Lung (tissue), 12 donors: Measurements from ENCODE around the gene HOTAIR. TPM values are rescaled to one million over a fixed set of nuclear protein-coding genes. Genes with fewer than 3 reads are reported as not detected.

ENCODE experiments used
- ATAC-seq: fragments of 200-7000 bp; cut with Tn5 transposase; one replicate; pipeline ENCODE4 v1.9.1; 2020; ENCODE audit warnings: moderate number of reproducible peaks; ENCODE audit not compliant: insufficient read depth, low FRiP score
- DNase-seq, 3 donors: peaks; one replicate each; pipeline ENCODE4 v3.0.0-alpha.2; 2013 to 2017
- H3K27ac ChIP-seq, 2 donors: one replicate each; pipeline ENCODE4 v1.5.1; 2013; ENCODE audit warnings: mild to moderate bottlenecking in 2 of 2, moderate library complexity in 2 of 2, control low read depth in 1 of 2, inconsistent platforms in 1 of 2, low read depth in 1 of 2, low read length in 1 of 2
- H3K27me3 ChIP-seq, 3 donors: one replicate each; pipeline ENCODE4 v1.5.1; 2013; ENCODE audit warnings: low read length in 2 of 3; ENCODE audit not compliant: control insufficient read depth in 3 of 3, insufficient read depth in 3 of 3
- H3K36me3 ChIP-seq, 4 donors: one replicate each; pipeline ENCODE4 v1.5.1; 2013; ENCODE audit warnings: low read length in 4 of 4, mild to moderate bottlenecking in 1 of 4, moderate library complexity in 1 of 4; ENCODE audit not compliant: control insufficient read depth in 4 of 4, insufficient read depth in 4 of 4
- H3K4me1 ChIP-seq, 5 donors: one replicate each; pipeline ENCODE4 v1.5.1; 2013; ENCODE audit warnings: low read length in 5 of 5, mild to moderate bottlenecking in 2 of 5, moderate library complexity in 1 of 5; ENCODE audit not compliant: control insufficient read depth in 5 of 5, insufficient read depth in 5 of 5
- H3K4me3 ChIP-seq: one replicate; pipeline ENCODE4 v1.5.1; 2013; ENCODE audit warnings: mild to moderate bottlenecking, control low read depth, moderate library complexity
- H3K9ac ChIP-seq, 2 donors: one replicate each; pipeline ENCODE4 v1.5.1; 2013; ENCODE audit warnings: low read length in 2 of 2, control low read depth in 1 of 2; ENCODE audit not compliant: insufficient read depth in 1 of 2
- H3K9me3 ChIP-seq, 4 donors: one replicate each; pipeline ENCODE4 v1.5.1; 2013; ENCODE audit warnings: low read length in 3 of 4, mild to moderate bottlenecking in 1 of 4, moderate library complexity in 1 of 4; ENCODE audit not compliant: control insufficient read depth in 4 of 4, insufficient read depth in 3 of 4
- CTCF ChIP-seq: IDR thresholded peaks from 2 replicates; pipeline ENCODE4 v1.5.1; 2012; ENCODE audit warnings: mild to moderate bottlenecking; ENCODE audit errors: control extremely low read depth, extremely low read depth
- WGBS, 2 donors: extraction: QIAGEN DNeasy Blood & Tissue Kit; methylation state at CpG; one replicate each; pipeline ENCODE4 v1.1.7; 2013; 5-methylcytosine and 5-hydroxymethylcytosine counted together
- polyA plus RNA-seq, 2 donors: library from polyadenylated mRNA; stranded (reverse); fragments of 200-250 nt; gene quantifications; one replicate each; pipeline ENCODE4 v1.2.1, GENCODE V29; 2013
- total RNA-seq, 2 donors: library from RNA; depleted of rRNA in 1 of 2; stranded (reverse); fragments of >200 nt in 1 of 2; gene quantifications; one replicate each; pipeline ENCODE4 v1.2.1, GENCODE V29; 2014 to 2021
- donor health status: control.
- donor health status: control.
- donor health status: Bipolar disorder and iron deficiency.
- donor health status: healthy.
- donor health status: DM: yes; HTN: yes; CAD: no.

Gene HOTAIR
- total and polyA plus RNA-seq, 4 donors, result 0.15 TPM; not detected in 3

- peaks cover 12 to 98% (median 90%) of the 10 kb centered on the region in 3 donors for H3K27me3 ChIP-seq
- H3K9ac ChIP-seq, result no peak overlapping the region
- no peak overlapping the region for H3K4me3 ChIP-seq
- DNase-seq (no peak), ATAC-seq (no peak)
- 25 to 26% methylated on average over 14 of the region's 14 CpGs for WGBS, 2 donors
- no peak overlapping the region for H3K27ac ChIP-seq
- H3K9me3 ChIP-seq, result peaks cover 0 to 17% (median 0%) of the 10 kb centered on the region in 4 donors
- H3K36me3 ChIP-seq, result no peaks in the 10 kb centered on the region
- H3K4me1 ChIP-seq, result peaks cover 0 to 6% (median 3%) of the 10 kb centered on the region in 5 donors
- TF ChIP-seq CTCF, result no peak
Observed at GRCh38 chr12:54011665-54012532, 37.1 kb upstream of the HOTAIR start.

GRCh38 chr12:54010972-54011664 lies 36.4 kb upstream of the HOTAIR start:
- DNase-seq (no peak), ATAC-seq (no peak)
- Histone ChIP-seq H3K9me3 (peaks cover 0 to 19% (median 0%) of the 10 kb centered on the region in 4 donors), H3K36me3 (no peaks in the 10 kb centered on the region), H3K4me1 (peaks cover 0 to 14% (median 3%) of the 10 kb centered on the region in 5 donors), H3K9ac (no peak overlapping the region), H3K4me3 (no peak overlapping the region), H3K27ac (no peak overlapping the region), H3K27me3 (peaks cover 12 to 98% (median 87%) of the 10 kb centered on the region in 3 donors)
- 9 to 12% methylated on average over 17 of the region's 17 CpGs for WGBS, 2 donors
- TF ChIP-seq CTCF, result no peak

- ATAC-seq (no peak), DNase-seq (no peak)
- H3K9ac ChIP-seq, result no peak overlapping the region
- TF ChIP-seq CTCF, result no peak
- no peaks in the 10 kb centered on the region for H3K36me3 ChIP-seq
- WGBS, 2 donors, result 15 to 20% methylated on average over 10 of the region's 10 CpGs
- H3K4me1 ChIP-seq, result peaks cover 0 to 20% (median 3%) of the 10 kb centered on the region in 5 donors
- peaks cover 0 to 16% (median 0%) of the 10 kb centered on the region in 4 donors for H3K9me3 ChIP-seq
- H3K4me3 ChIP-seq, result no peak overlapping the region
- H3K27me3 ChIP-seq, result peaks cover 7 to 97% (median 85%) of the 10 kb centered on the region in 3 donors
- no peak overlapping the region for H3K27ac ChIP-seq
Observed at GRCh38 chr12:54010053-54010971, 35.6 kb upstream of the HOTAIR start.
